Liver (tissue), 9 donors: ENCODE data around the gene GPRC5D. TPM values are rescaled to one million over a fixed set of nuclear protein-coding genes. Genes with fewer than 3 reads are reported as not detected.

Experiments
- DNase-seq: peaks from one replicate; pipeline ENCODE4 v3.0.0-alpha.2; 2017; ENCODE audit warnings: low spot score
- H3K27ac ChIP-seq, 2 donors: one replicate each; pipeline ENCODE4 v1.7.0; 2013; ENCODE audit warnings: inconsistent platforms in 2 of 2, low read length in 2 of 2, control low read depth in 1 of 2, low read depth in 1 of 2, mild to moderate bottlenecking in 1 of 2
- H3K27me3 ChIP-seq, 4 donors: one replicate each; pipeline versions ENCODE4 v1.6.1 to v1.7.0; 2013; ENCODE audit warnings: low read length in 3 of 4, inconsistent platforms in 1 of 4, mild to moderate bottlenecking in 1 of 4, moderate library complexity in 1 of 4; ENCODE audit not compliant: control insufficient read depth in 4 of 4, insufficient read depth in 4 of 4
- H3K36me3 ChIP-seq, 4 donors: one replicate each; pipeline versions ENCODE4 v1.6.1 to v1.7.0; 2013; ENCODE audit warnings: low read length in 3 of 4, mild to moderate bottlenecking in 3 of 4, low read depth in 1 of 4, moderate library complexity in 1 of 4; ENCODE audit not compliant: control insufficient read depth in 4 of 4, insufficient read depth in 3 of 4
- H3K4me1 ChIP-seq, 4 donors: one replicate each; pipeline versions ENCODE4 v1.6.1 to v1.7.0; 2013; ENCODE audit warnings: low read length in 3 of 4, mild to moderate bottlenecking in 3 of 4, moderate library complexity in 1 of 4; ENCODE audit not compliant: control insufficient read depth in 4 of 4, insufficient read depth in 4 of 4
- H3K4me3 ChIP-seq, 3 donors: one replicate each; pipeline versions ENCODE4 v1.6.1 to v1.7.0; 2013; ENCODE audit warnings: low read length in 3 of 3, control low read depth in 1 of 3, low read depth in 1 of 3, mild to moderate bottlenecking in 1 of 3
- H3K9ac ChIP-seq, 2 donors: one replicate each; pipeline ENCODE4 v1.7.0; 2013; ENCODE audit warnings: low read length in 2 of 2, mild to moderate bottlenecking in 2 of 2, moderate library complexity in 2 of 2, control low read depth in 1 of 2, low read depth in 1 of 2
- H3K9me3 ChIP-seq, 4 donors: one replicate each; pipeline versions ENCODE4 v1.6.1 to v1.7.0; 2013; ENCODE audit warnings: low read length in 3 of 4; ENCODE audit not compliant: control insufficient read depth in 4 of 4
- ATF3 ChIP-seq: IDR thresholded peaks from 2 replicates; pipeline ENCODE4 v1.6.1; 2016; ENCODE audit warnings: antibody characterized with exemption
- CTCF ChIP-seq: fragments of 150-350 bp; IDR thresholded peaks from 2 replicates; pipeline ENCODE4 v1.5.1; 2017; ENCODE audit warnings: improper control_type of control experiment, low read depth, low read length; ENCODE audit not compliant: missing input control
- EGR1 ChIP-seq, 2 donors: IDR thresholded peaks; 2 replicates each; pipeline ENCODE4 v1.6.1; 2016 to 2018; ENCODE audit warnings: antibody characterized with exemption in 2 of 2, low read depth in 2 of 2
- FOXA1 ChIP-seq: IDR thresholded peaks from 2 replicates; pipeline ENCODE4 v1.6.1; 2016; ENCODE audit warnings: antibody characterized with exemption
- FOXA2 ChIP-seq: IDR thresholded peaks from 2 replicates; pipeline ENCODE4 v1.6.1; 2016; ENCODE audit warnings: antibody characterized with exemption
- GABPA ChIP-seq, 2 donors: IDR thresholded peaks in 1 of 2; conservative IDR thresholded peaks in 1 of 2; 2 replicates each; pipeline ENCODE4 v1.6.1; 2016; ENCODE audit warnings: antibody characterized with exemption in 2 of 2, mild to moderate bottlenecking in 1 of 2, moderate library complexity in 1 of 2
- HNF4A ChIP-seq, 2 donors: conservative IDR thresholded peaks; 2 replicates each; pipeline ENCODE4 v1.6.1; 2016; ENCODE audit warnings: antibody characterized with exemption in 2 of 2, mild to moderate bottlenecking in 2 of 2
- HNF4G ChIP-seq: IDR thresholded peaks from 2 replicates; pipeline ENCODE4 v1.6.1; 2016; ENCODE audit warnings: antibody characterized with exemption
- JUND ChIP-seq, 2 donors: IDR thresholded peaks; 2 replicates each; pipeline ENCODE4 v1.6.1; 2016; ENCODE audit warnings: antibody characterized with exemption in 2 of 2
- MAX ChIP-seq: IDR thresholded peaks from 2 replicates; pipeline ENCODE4 v1.6.1; 2016; ENCODE audit warnings: antibody characterized with exemption
- NR2F2 ChIP-seq: IDR thresholded peaks from 2 replicates; pipeline ENCODE4 v1.6.1; 2016; ENCODE audit warnings: antibody characterized with exemption
- RAD21 ChIP-seq, 2 donors: IDR thresholded peaks; 2 replicates each; pipeline ENCODE4 v1.6.1; 2016; ENCODE audit warnings: antibody characterized with exemption in 2 of 2, mild to moderate bottlenecking in 2 of 2
- REST ChIP-seq: IDR thresholded peaks from 2 replicates; pipeline ENCODE4 v1.6.1; 2016; ENCODE audit warnings: antibody characterized with exemption, mild to moderate bottlenecking
- RXRA ChIP-seq, 2 donors: IDR thresholded peaks; 2 replicates each; pipeline ENCODE4 v1.6.1; 2017 to 2018; ENCODE audit warnings: antibody characterized with exemption in 2 of 2, mild to moderate bottlenecking in 1 of 2
- SP1 ChIP-seq: IDR thresholded peaks from 2 replicates; pipeline ENCODE4 v1.6.1; 2018; ENCODE audit warnings: antibody characterized with exemption, mild to moderate bottlenecking
- TAF1 ChIP-seq: conservative IDR thresholded peaks from 2 replicates; pipeline ENCODE4 v1.6.1; 2016; ENCODE audit warnings: antibody characterized with exemption, mild to moderate bottlenecking
- YY1 ChIP-seq: IDR thresholded peaks from 2 replicates; pipeline ENCODE4 v1.6.1; 2016; ENCODE audit warnings: antibody characterized with exemption, mild to moderate bottlenecking
- ZBTB33 ChIP-seq: IDR thresholded peaks from 2 replicates; pipeline ENCODE4 v1.6.1; 2016; ENCODE audit warnings: antibody characterized with exemption
- WGBS: extraction: QIAGEN DNeasy Blood & Tissue Kit; methylation state at CpG from one replicate; pipeline ENCODE4 v1.1.7; 2013; 5-methylcytosine and 5-hydroxymethylcytosine counted together
- polyA plus RNA-seq, 2 donors: library from polyadenylated mRNA; stranded (reverse) in 1 of 2; unstranded in 1 of 2; fragments of 200-250 nt in 1 of 2; fragments of >200 nt in 1 of 2; fragmentation: Nextera tagmentation in 1 of 2; extraction: Ambion mirVana in 1 of 2; gene quantifications; one replicate each; pipeline versions ENCODE4 v1.2.1 to v1.2.3, GENCODE V29; 2013 to 2015
- total RNA-seq, 2 donors: library from RNA; depleted of rRNA; stranded (reverse); fragments of >200 nt; gene quantifications; one replicate each; pipeline ENCODE4 v1.2.3, GENCODE V29; 2014
- donor health status: healthy.
- donor health status: healthy.
- donor health status: healthy.
- donor health status: healthy.
- donor health status: healthy.

The GPRC5D gene
- total and polyA plus RNA-seq, 4 donors, result 0.13 to 0.17 TPM; not detected in 2

GRCh38 chr12:12941450-12942350, 10.3 kb downstream of the GPRC5D start:
- TF ChIP-seq GABPA (IDR thresholded peaks at IDR 0.05 in 1 of 2, conservative IDR thresholded peaks at IDR 0.05 in 1 of 2) (no peak), FOXA1 (no peak), TAF1 (no peak), SP1 (no peak), MAX (no peak), EGR1 (IDR thresholded peaks at IDR 0.05; ENCODE audit: low read depth in 2 of 2) (no peak), RXRA (IDR thresholded peaks at IDR 0.05) (no peak), HNF4A (conservative IDR thresholded peaks at IDR 0.05) (no peak)
- DNase-seq, result no peak
- Histone ChIP-seq H3K4me3 (no peak overlapping the region), H3K27ac (no peak overlapping the region), H3K27me3 (no peaks in the 10 kb centered on the region), H3K9me3 (no peaks in the 10 kb centered on the region), H3K36me3 (no peaks in the 10 kb centered on the region), H3K4me1 (no peaks in the 10 kb centered on the region), H3K9ac (no peak overlapping the region)
- 93% methylated on average over 10 of the region's 10 CpGs for WGBS

- no peak for TF ChIP-seq CTCF
- no peak for TF ChIP-seq TAF1
- WGBS, result 86% methylated on average over 1 of the region's 1 CpG
- Histone ChIP-seq H3K9me3 (no peaks in the 10 kb centered on the region), H3K27ac (no peak overlapping the region), H3K4me1 (no peaks in the 10 kb centered on the region), H3K9ac (no peak overlapping the region), H3K36me3 (no peaks in the 10 kb centered on the region), H3K4me3 (no peak overlapping the region), H3K27me3 (no peaks in the 10 kb centered on the region)
- no peak for DNase-seq
These were observed 12.1 kb downstream of the GPRC5D start for GRCh38 chr12:12939888-12940287.

GRCh38 chr12:12938541-12938940, 13.4 kb downstream of the GPRC5D start:
- H3K9me3 ChIP-seq, result no peaks in the 10 kb centered on the region
- DNase-seq, result no peak
- H3K27me3 ChIP-seq, result no peaks in the 10 kb centered on the region
- H3K27ac ChIP-seq, result no peak overlapping the region
- no peaks in the 10 kb centered on the region for H3K4me1 ChIP-seq
- no peaks in the 10 kb centered on the region for H3K36me3 ChIP-seq
- 87% methylated on average over 5 of the region's 5 CpGs for WGBS
- TF ChIP-seq NR2F2 (no peak), RXRA (IDR thresholded peaks at IDR 0.05) (no peak), FOXA1 (no peak), TAF1 (no peak), MAX (no peak), YY1 (no peak), EGR1 (IDR thresholded peaks at IDR 0.05; ENCODE audit: low read depth in 2 of 2) (no peak), REST (no peak), HNF4A (conservative IDR thresholded peaks at IDR 0.05) (no peak), JUND (IDR thresholded peaks at IDR 0.05) (no peak), HNF4G (no peak), SP1 (no peak), ATF3 (no peak), ZBTB33 (no peak), RAD21 (IDR thresholded peaks at IDR 0.05) (no peak), FOXA2 (no peak)
- H3K4me3 ChIP-seq, result no peak overlapping the region
- no peak overlapping the region for H3K9ac ChIP-seq
